ENCODE data around the gene PEX12. TPM values are rescaled to one million over a fixed set of nuclear protein-coding genes. Genes with fewer than 3 reads are reported as not detected.
A peak's percentile ranks its signal among the peaks of the same experiment; 100 is the strongest.
"Not testable (repeated sequence)": the region's sequence is repeated elsewhere in the genome, so short reads cannot be mapped to it uniquely, and the experiment has no call there.

Gene PEX12
- 1 to 10 TPM; 3.8 to 4.5 TPM for total RNA-seq

GRCh38 chr17:35578197-35578928 is at the start of gene PEX12:
Gene PEX12 (minus strand): TSS chr17:35578571. CDS start chr17:35578021, 550 bp downstream.
- no peaks in the 10 kb centered on the region for H3K9me3 Mint-ChIP-seq
- POLR2A ChIA-PET, result interaction anchor here (0.7 to 6.3 kb wide), 30 partner anchors 10 to 556 kb away, joined by 3 to 166 read pairs (median 5); partner anchors contain the start of genes AP2B1, NLE1, RAD51D and RFFL

GRCh38 chr17:35627417-35627816 is 49.0 kb upstream of the PEX12 start:
- no peaks in the 10 kb centered on the region for H3K9me3 Mint-ChIP-seq
- H3K4me3 Mint-ChIP-seq, result no peak overlapping the region
- H3K27ac Mint-ChIP-seq, result no peak overlapping the region
- no peaks in the 10 kb centered on the region for H3K27me3 Mint-ChIP-seq
- H3K4me1 Mint-ChIP-seq, result no peaks in the 10 kb centered on the region
- POLR2A ChIA-PET, result no interaction called here
- CTCF ChIA-PET, result interaction anchor here (0.9 to 2.3 kb wide), 2 partner anchors 10 to 14 kb away, joined by 3 to 7 read pairs; no protein-coding TSS in a partner anchor
- no peak for DNase-seq
- peaks cover 59% of the 10 kb centered on the region for H3K36me3 Mint-ChIP-seq (ENCODE audit: low read depth)

More at GRCh38 chr17:35578197-35578928, at the start of gene PEX12:
- CTCF ChIA-PET, result interaction anchor here (0.8 to 2.4 kb wide), 14 partner anchors 8 to 230 kb away, joined by 3 to 13 read pairs (median 5); partner anchors contain the start of genes AP2B1, SLFN12L, SLFN14 and TAF15
- H3K27me3 Mint-ChIP-seq, result peaks cover under 1% of the 10 kb centered on the region
- DNase-seq, result peak; percentile 91
- peak within 1 kb of the TSS; percentile 94 for H3K27ac Mint-ChIP-seq
- H3K36me3 Mint-ChIP-seq (ENCODE audit: low read depth), result peaks cover 12% of the 10 kb centered on the region
- H3K4me3 Mint-ChIP-seq, result peak within 1 kb of the TSS; percentile 94
- peaks cover 29% of the 10 kb centered on the region for H3K4me1 Mint-ChIP-seq

GRCh38 chr17:35621768-35622167 is 43.4 kb upstream of the PEX12 start:
- Mint-ChIP-seq H3K4me3 (no peak overlapping the region), H3K27ac (no peak overlapping the region), H3K27me3 (no peaks in the 10 kb centered on the region), H3K36me3 (ENCODE audit: low read depth) (peaks cover 39% of the 10 kb centered on the region), H3K4me1 (no peaks in the 10 kb centered on the region), H3K9me3 (no peaks in the 10 kb centered on the region)
- DNase-seq, result no peak
- CTCF ChIA-PET, result interaction anchor here (1.2 to 3.0 kb wide), 2 partner anchors 9 to 143 kb away, joined by 4 to 10 read pairs; no protein-coding TSS in a partner anchor
- POLR2A ChIA-PET, result no interaction called here

GRCh38 chr17:35618628-35619027 is 40.3 kb upstream of the PEX12 start:
- peaks cover 12% of the 10 kb centered on the region for H3K36me3 Mint-ChIP-seq (ENCODE audit: low read depth)
- H3K27me3 Mint-ChIP-seq, result no peaks in the 10 kb centered on the region
- H3K27ac Mint-ChIP-seq, result no peak overlapping the region
- no peaks in the 10 kb centered on the region for H3K4me1 Mint-ChIP-seq
- DNase-seq, result no peak
- CTCF ChIA-PET, result interaction anchor here (0.7 to 1.1 kb wide), 3 partner anchors 8 to 146 kb away, joined by 3 to 4 read pairs (median 3); no protein-coding TSS in a partner anchor
- H3K4me3 Mint-ChIP-seq, result no peak overlapping the region
- no peaks in the 10 kb centered on the region for H3K9me3 Mint-ChIP-seq
- POLR2A ChIA-PET, result no interaction called here

- Mint-ChIP-seq H3K27ac (no peak overlapping the region), H3K27me3 (no peaks in the 10 kb centered on the region), H3K36me3 (ENCODE audit: low read depth) (peaks cover 19% of the 10 kb centered on the region), H3K4me3 (no peak overlapping the region), H3K9me3 (no peaks in the 10 kb centered on the region), H3K4me1 (no peaks in the 10 kb centered on the region)
- DNase-seq, result no peak
- ChIA-PET POLR2A (no interaction called here), CTCF (no interaction called here)
Observed at GRCh38 chr17:35617505-35617904, 39.1 kb upstream of the PEX12 start.

GRCh38 chr17:35616536-35616935 is 38.2 kb upstream of the PEX12 start:
- POLR2A ChIA-PET, result no interaction called here
- no peak for DNase-seq
- H3K9me3 Mint-ChIP-seq, result no peaks in the 10 kb centered on the region
- H3K27ac Mint-ChIP-seq, result no peak overlapping the region
- no peaks in the 10 kb centered on the region for H3K27me3 Mint-ChIP-seq
- H3K4me1 Mint-ChIP-seq, result no peaks in the 10 kb centered on the region
- CTCF ChIA-PET, result no interaction called here
- peaks cover 20% of the 10 kb centered on the region for H3K36me3 Mint-ChIP-seq (ENCODE audit: low read depth)
- no peak overlapping the region for H3K4me3 Mint-ChIP-seq

- Mint-ChIP-seq H3K36me3 (ENCODE audit: low read depth) (peaks cover 27% of the 10 kb centered on the region), H3K4me1 (no peaks in the 10 kb centered on the region), H3K27ac (no peak overlapping the region), H3K27me3 (no peaks in the 10 kb centered on the region), H3K4me3 (no peak overlapping the region), H3K9me3 (no peaks in the 10 kb centered on the region)
- no peak for DNase-seq
- CTCF ChIA-PET, result interaction anchor here (0.6 to 3.1 kb wide), 7 partner anchors 25 to 651 kb away, joined by 3 to 27 read pairs (median 5); partner anchors contain the start of gene PEX12
- POLR2A ChIA-PET, result no interaction called here
Observed at GRCh38 chr17:35614810-35615209, 36.4 kb upstream of the PEX12 start.

GRCh38 chr17:35612924-35613521 is 34.7 kb upstream of the PEX12 start:
- CTCF ChIA-PET, result interaction anchor here (0.8 to 3.1 kb wide), 23 partner anchors 8 to 649 kb away, joined by 3 to 27 read pairs (median 6); partner anchors contain the start of genes PEX12 and TAF15
- POLR2A ChIA-PET, result interaction anchor here (0.6 to 1.4 kb wide), 7 partner anchors 12 to 301 kb away, joined by 3 to 8 read pairs (median 3); partner anchors contain the start of gene TAF15
- H3K4me3 Mint-ChIP-seq, result no peak overlapping the region
- H3K4me1 Mint-ChIP-seq, result no peaks in the 10 kb centered on the region
- no peak overlapping the region for H3K27ac Mint-ChIP-seq
- peak; percentile 45 for DNase-seq
- peaks cover 35% of the 10 kb centered on the region for H3K36me3 Mint-ChIP-seq (ENCODE audit: low read depth)
- no peaks in the 10 kb centered on the region for H3K27me3 Mint-ChIP-seq
- H3K9me3 Mint-ChIP-seq, result no peaks in the 10 kb centered on the region

GRCh38 chr17:35610746-35611145 is 32.4 kb upstream of the PEX12 start:
- H3K27me3 Mint-ChIP-seq, H3K27ac Mint-ChIP-seq, DNase-seq, H3K4me3 Mint-ChIP-seq, H3K9me3 Mint-ChIP-seq, H3K4me1 Mint-ChIP-seq: not testable (repeated sequence)
- H3K36me3 Mint-ChIP-seq (ENCODE audit: low read depth), result peaks cover 45% of the 10 kb centered on the region
- CTCF ChIA-PET, result interaction anchor here (0.7 to 2.4 kb wide), 2 partner anchors 8 to 137 kb away, joined by 3 to 16 read pairs; no protein-coding TSS in a partner anchor
- POLR2A ChIA-PET, result interaction anchor here (0.6 kb wide), 1 partner anchor 31 kb away, joined by 3 read pairs; no protein-coding TSS in a partner anchor

GRCh38 chr17:35609831-35610230 is 31.5 kb upstream of the PEX12 start:
- no peaks in the 10 kb centered on the region for H3K9me3 Mint-ChIP-seq
- H3K27me3 Mint-ChIP-seq, result no peaks in the 10 kb centered on the region
- DNase-seq, result no peak
- H3K4me1 Mint-ChIP-seq, result peaks cover 2% of the 10 kb centered on the region
- no peak overlapping the region for H3K4me3 Mint-ChIP-seq
- ChIA-PET POLR2A (no interaction called here), CTCF (interaction anchor here (0.7 kb wide), 1 partner anchor 37 kb away, joined by 3 read pairs; no protein-coding TSS in a partner anchor)
- no peak overlapping the region for H3K27ac Mint-ChIP-seq
- H3K36me3 Mint-ChIP-seq (ENCODE audit: low read depth), result peaks cover 49% of the 10 kb centered on the region

- DNase-seq, result no peak
- CTCF ChIA-PET, result interaction anchor here (0.6 to 1.2 kb wide), 9 partner anchors 11 to 349 kb away, joined by 3 to 5 read pairs (median 3); no protein-coding TSS in a partner anchor
- Mint-ChIP-seq H3K27ac (no peak overlapping the region), H3K4me1 (peaks cover 2% of the 10 kb centered on the region), H3K4me3 (no peak overlapping the region), H3K9me3 (no peaks in the 10 kb centered on the region), H3K36me3 (ENCODE audit: low read depth) (peaks cover 56% of the 10 kb centered on the region), H3K27me3 (no peaks in the 10 kb centered on the region)
- POLR2A ChIA-PET, result interaction anchor here (0.6 kb wide), 1 partner anchor 18 kb away, joined by 3 read pairs; no protein-coding TSS in a partner anchor
Observed at GRCh38 chr17:35607239-35607847, 29.0 kb upstream of the PEX12 start.

- peak overlapping the region; percentile 0 for H3K27ac Mint-ChIP-seq
- CTCF ChIA-PET, result interaction anchor here (0.9 kb wide), 1 partner anchor 8 kb away, joined by 3 read pairs; no protein-coding TSS in a partner anchor
Observed at GRCh38 chr17:35605678-35606077, 27.3 kb upstream of the PEX12 start.

More at GRCh38 chr17:35605678-35606077, 27.3 kb upstream of the PEX12 start:
- H3K27me3 Mint-ChIP-seq, result no peaks in the 10 kb centered on the region
- no peak overlapping the region for H3K4me3 Mint-ChIP-seq
- POLR2A ChIA-PET, result interaction anchor here (0.8 kb wide), 1 partner anchor 15 kb away, joined by 3 read pairs; no protein-coding TSS in a partner anchor
- no peaks in the 10 kb centered on the region for H3K9me3 Mint-ChIP-seq
- H3K36me3 Mint-ChIP-seq (ENCODE audit: low read depth), result peaks cover 64% of the 10 kb centered on the region
- DNase-seq, result no peak
- peaks cover 2% of the 10 kb centered on the region for H3K4me1 Mint-ChIP-seq
